8988T (cell line): Measurements from ENCODE around the gene PDZD2.

Experiments used
- DNase-seq: peaks from one replicate; pipeline ENCODE4 v3.0.0; 2011

Gene PDZD2

GRCh38 chr5:32158679-32158975, 519.7 kb downstream of the PDZD2 start:
- DNase-seq = no peak

GRCh38 chr5:32159328-32160072, 520.6 kb downstream of the PDZD2 start:
- no peak for DNase-seq

GRCh38 chr5:32160228-32160627, 521.3 kb downstream of the PDZD2 start:
- no peak for DNase-seq
